Mesenchymal stem cell (in vitro differentiated cells and primary cell): ENCODE measurements around the gene YEATS4. TPM values are rescaled to one million over a fixed set of nuclear protein-coding genes. Genes with fewer than 3 reads are reported as not detected.
A peak's percentile ranks its signal among the peaks of the same experiment; 100 is the strongest.
"Not testable (repeated sequence)": the region's sequence is repeated elsewhere in the genome, so short reads cannot be mapped to it uniquely, and the experiment has no call there.

Experiments used
- DNase-seq: peaks from one replicate; pipeline ENCODE4 v3.0.0-alpha.2; 2013
- H2AFZ ChIP-seq: one replicate; pipeline ENCODE4 v1.6.1; 2013; ENCODE audit warnings: low read depth, mild to moderate bottlenecking, control low read depth, inconsistent platforms, low read length, moderate library complexity
- H2AK5ac ChIP-seq: 2 replicates; pipeline ENCODE4 v1.6.1; 2013; ENCODE audit warnings: low read length, moderate library complexity, mild to moderate bottlenecking, inconsistent platforms; ENCODE audit not compliant: severe bottlenecking
- H2BK120ac ChIP-seq: one replicate; pipeline ENCODE4 v1.6.1; 2013; ENCODE audit warnings: low read depth, mild to moderate bottlenecking, inconsistent platforms, low read length, moderate library complexity
- H2BK12ac ChIP-seq, 2 experiments: one replicate each; pipeline ENCODE4 v1.6.1; 2013; ENCODE audit warnings: inconsistent platforms in 2 of 2, low read length in 2 of 2, mild to moderate bottlenecking in 2 of 2, moderate library complexity in 2 of 2, control low read depth in 1 of 2
- H2BK15ac ChIP-seq: one replicate; pipeline ENCODE4 v1.6.1; 2013; ENCODE audit warnings: mild to moderate bottlenecking, low read depth, inconsistent platforms; ENCODE audit not compliant: poor library complexity, severe bottlenecking
- H2BK5ac ChIP-seq: 2 replicates; pipeline ENCODE4 v1.6.1; 2013; ENCODE audit warnings: low read depth, mild to moderate bottlenecking, low read length, control low read depth, inconsistent platforms; ENCODE audit not compliant: poor library complexity, severe bottlenecking
- H3K14ac ChIP-seq, 2 experiments: one replicate each; pipeline ENCODE4 v1.6.1; 2013; ENCODE audit warnings: inconsistent platforms in 2 of 2, low read length in 2 of 2, control low read depth in 1 of 2, mild to moderate bottlenecking in 1 of 2, moderate library complexity in 1 of 2
- H3K18ac ChIP-seq, 2 experiments: one replicate each; pipeline ENCODE4 v1.6.1; 2013; ENCODE audit warnings: inconsistent platforms in 2 of 2, low read length in 2 of 2, control low read depth in 1 of 2, low read depth in 1 of 2, mild to moderate bottlenecking in 1 of 2
- H3K23ac ChIP-seq, 2 experiments: one replicate each; pipeline ENCODE4 v1.6.1; 2013; ENCODE audit warnings: inconsistent platforms in 2 of 2, low read length in 2 of 2, mild to moderate bottlenecking in 2 of 2, moderate library complexity in 2 of 2, control low read depth in 1 of 2
- H3K27ac ChIP-seq: 2 replicates; pipeline ENCODE4 v1.5.1; 2013; ENCODE audit warnings: mild to moderate bottlenecking, moderate library complexity, low read length, control low read depth, inconsistent platforms; ENCODE audit not compliant: poor library complexity, severe bottlenecking
- H3K27me3 ChIP-seq, 2 experiments: 2 replicates each; pipeline versions ENCODE4 v1.6.1 to v1.7.0; 2013; ENCODE audit warnings: low read length in 2 of 2, mild to moderate bottlenecking in 2 of 2, moderate library complexity in 2 of 2, control low read depth in 1 of 2, inconsistent platforms in 1 of 2; ENCODE audit not compliant: control insufficient read depth in 1 of 2, insufficient read depth in 1 of 2
- H3K36me3 ChIP-seq, 2 experiments: 2 replicates each; pipeline versions ENCODE4 v1.6.1 to v1.7.0; 2013; ENCODE audit warnings: low read length in 2 of 2, control low read depth in 1 of 2, inconsistent platforms in 1 of 2, low read depth in 1 of 2, mild to moderate bottlenecking in 1 of 2; ENCODE audit not compliant: insufficient read depth in 2 of 2, control insufficient read depth in 1 of 2
- H3K4ac ChIP-seq, 2 experiments: one replicate each; pipeline ENCODE4 v1.6.1; 2013; ENCODE audit warnings: inconsistent platforms in 2 of 2, low read length in 2 of 2, mild to moderate bottlenecking in 2 of 2, moderate library complexity in 2 of 2, control low read depth in 1 of 2, low read depth in 1 of 2
- H3K4me1 ChIP-seq: 2 replicates; pipeline ENCODE4 v1.6.1; 2013; ENCODE audit warnings: low read depth, low read length, control low read depth; ENCODE audit not compliant: control insufficient read depth, insufficient read depth
- H3K4me2 ChIP-seq: 2 replicates; pipeline ENCODE4 v1.6.1; 2013; ENCODE audit warnings: low read length, mild to moderate bottlenecking, inconsistent platforms; ENCODE audit not compliant: poor library complexity, severe bottlenecking
- H3K4me3 ChIP-seq, 2 experiments: 2 replicates each; pipeline versions ENCODE4 v1.5.1 to v1.7.0; 2013; ENCODE audit warnings: low read length in 2 of 2, mild to moderate bottlenecking in 2 of 2, control low read depth in 1 of 2, low read depth in 1 of 2; ENCODE audit not compliant: insufficient read depth in 1 of 2
- H3K79me1 ChIP-seq: replicated peaks from 2 replicates; pipeline ENCODE4 v1.6.1; 2013; ENCODE audit warnings: mild to moderate bottlenecking, control low read depth, low read length, inconsistent platforms; ENCODE audit not compliant: poor library complexity, severe bottlenecking
- H3K9ac ChIP-seq: 2 replicates; pipeline ENCODE4 v1.7.0; 2013; ENCODE audit warnings: mild to moderate bottlenecking, low read length, moderate library complexity
- H3K9me3 ChIP-seq: 2 replicates; pipeline ENCODE4 v1.7.0; 2013; ENCODE audit warnings: mild to moderate bottlenecking, low read length; ENCODE audit not compliant: control insufficient read depth
- H4K8ac ChIP-seq: one replicate; pipeline ENCODE4 v1.6.1; 2013; ENCODE audit warnings: inconsistent platforms, mild to moderate bottlenecking, low read length, moderate library complexity
- H4K91ac ChIP-seq: one replicate; pipeline ENCODE4 v1.6.1; 2013; ENCODE audit warnings: mild to moderate bottlenecking, low read length, inconsistent platforms
- WGBS: methylation state at CpG from one replicate; pipeline ENCODE4 v1.1.7; 2013; ENCODE audit warnings: mixed read lengths; 5-methylcytosine and 5-hydroxymethylcytosine counted together
- polyA plus RNA-seq, 2 experiments: library from polyadenylated mRNA; stranded (reverse); fragments of 200-250 nt; gene quantifications; one replicate each; pipeline ENCODE4 v1.2.3, GENCODE V29; 2013

Gene YEATS4
- 6.5 TPM for polyA plus RNA-seq (2013, experiment 1 of 2)
- polyA plus RNA-seq (2013, experiment 2 of 2), result 7.7 TPM

- Histone ChIP-seq H3K4me3 (peak within 1 kb of the TSS; percentile 89 to 92), H3K23ac (no peak within 1 kb of the TSS), H3K36me3 (peaks cover 0 to 18% of the 10 kb centered on the region in 2 experiments), H3K18ac (peak within 1 kb of the TSS; percentile 61 to 88), H3K14ac (peak within 1 kb of the TSS in 1 of 2 experiments; percentile 7), H4K91ac (peak within 1 kb of the TSS; percentile 91), H2AFZ (peak within 1 kb of the TSS; percentile 100), H3K27ac (peak within 1 kb of the TSS; percentile 71), H3K9me3 (no peaks in the 10 kb centered on the region), H3K9ac (peak within 1 kb of the TSS; percentile 96), H3K4ac (peak within 1 kb of the TSS; percentile 77 to 85), H3K27me3 (no peaks in the 10 kb centered on the region), H3K79me1 (no peaks in the 10 kb centered on the region), H2AK5ac (no peak within 1 kb of the TSS), H2BK5ac (no peak within 1 kb of the TSS), H2BK120ac (no peak within 1 kb of the TSS), H3K4me2 (peak within 1 kb of the TSS; percentile 93), H2BK12ac (no peak within 1 kb of the TSS), H2BK15ac (peak within 1 kb of the TSS; percentile 90), H4K8ac (peak within 1 kb of the TSS; percentile 87), H3K4me1 (peaks cover 2% of the 10 kb centered on the region)
- WGBS, result under 1% methylated on average over 58 of the region's 70 CpGs
- peak; percentile 95 for DNase-seq
These were observed at the start of gene YEATS4 for GRCh38 chr12:69359531-69360347. Gene YEATS4 (plus strand): TSS chr12:69359743. CDS start chr12:69359973, 230 bp downstream.

- no peak overlapping the region for H2BK120ac ChIP-seq
These were observed 46.3 kb upstream of the YEATS4 start for GRCh38 chr12:69313209-69313608.

GRCh38 chr12:69316784-69317183 lies 42.8 kb upstream of the YEATS4 start:
- not testable (repeated sequence) for H3K14ac ChIP-seq, H3K79me1 ChIP-seq, H2BK120ac ChIP-seq, H3K18ac ChIP-seq, H3K4me2 ChIP-seq, H3K4me1 ChIP-seq, H2AK5ac ChIP-seq, H4K91ac ChIP-seq, H3K23ac ChIP-seq, H2BK5ac ChIP-seq, H3K27ac ChIP-seq, H2AFZ ChIP-seq, H4K8ac ChIP-seq, H2BK15ac ChIP-seq, H3K36me3 ChIP-seq, H3K9me3 ChIP-seq, DNase-seq, H3K9ac ChIP-seq, H3K27me3 ChIP-seq, H3K4ac ChIP-seq, H2BK12ac ChIP-seq, H3K4me3 ChIP-seq

More at GRCh38 chr12:69313209-69313608, 46.3 kb upstream of the YEATS4 start:
- Histone ChIP-seq H3K27ac (no peak overlapping the region), H3K4ac (no peak overlapping the region), H3K36me3 (no peaks in the 10 kb centered on the region), H2AFZ (no peak overlapping the region), H3K23ac (no peak overlapping the region), H3K4me2 (no peak overlapping the region), H2BK15ac (no peak overlapping the region), H3K14ac (no peak overlapping the region), H2AK5ac (no peak overlapping the region), H3K9ac (no peak overlapping the region), H4K91ac (no peak overlapping the region), H3K27me3 (peaks cover 0 to 7% of the 10 kb centered on the region in 2 experiments), H3K18ac (no peak overlapping the region), H3K4me3 (no peak overlapping the region), H2BK5ac (no peak overlapping the region), H2BK12ac (no peak overlapping the region), H3K79me1 (no peaks in the 10 kb centered on the region), H4K8ac (no peak overlapping the region), H3K4me1 (no peaks in the 10 kb centered on the region), H3K9me3 (peaks cover 5% of the 10 kb centered on the region)
- no CpG with 5 or more reads among the region's 3 CpGs for WGBS
- DNase-seq, result no peak

- H3K27ac ChIP-seq, H3K79me1 ChIP-seq, H2BK5ac ChIP-seq, H2BK12ac ChIP-seq, H2BK120ac ChIP-seq, H3K4me3 ChIP-seq, H3K9ac ChIP-seq, H3K4ac ChIP-seq, H3K14ac ChIP-seq, H3K9me3 ChIP-seq, H4K8ac ChIP-seq, H3K23ac ChIP-seq, H3K4me1 ChIP-seq, H2AFZ ChIP-seq, H3K4me2 ChIP-seq, H4K91ac ChIP-seq, H2AK5ac ChIP-seq, H3K27me3 ChIP-seq, H2BK15ac ChIP-seq, DNase-seq, H3K18ac ChIP-seq, H3K36me3 ChIP-seq: not testable (repeated sequence)
- 75% methylated on average over 1 of the region's 2 CpGs for WGBS
These were observed 42.3 kb upstream of the YEATS4 start for GRCh38 chr12:69317233-69317632.
